Stimulated activated CD8-positive, alpha-beta memory T cell treated with anti-CD3 and anti-CD28 coated beads, Interleukin-12 subunit alpha, Interleukin-12 subunit beta, amount 100 ng/mL, for 24 hours (primary cell): ENCODE measurements around the gene DNALI1.
"Not testable (repeated sequence)": the region's sequence is repeated elsewhere in the genome, so short reads cannot be mapped to it uniquely, and the experiment has no call there.

Source experiments
- DNase-seq: peaks from one replicate; pipeline ENCODE4 v3.0.0-alpha.2; 2020; ENCODE audit errors: extremely low read depth

The DNALI1 gene

GRCh38 chr1:37553927-37554808, 2.6 kb upstream of the DNALI1 start, which contains the start of gene SNIP1:
SNIP1 (minus strand) TSS chr1:37554293; CDS start chr1:37554229, 64 bp downstream.
- peak; percentile 73 for DNase-seq

DNA sequence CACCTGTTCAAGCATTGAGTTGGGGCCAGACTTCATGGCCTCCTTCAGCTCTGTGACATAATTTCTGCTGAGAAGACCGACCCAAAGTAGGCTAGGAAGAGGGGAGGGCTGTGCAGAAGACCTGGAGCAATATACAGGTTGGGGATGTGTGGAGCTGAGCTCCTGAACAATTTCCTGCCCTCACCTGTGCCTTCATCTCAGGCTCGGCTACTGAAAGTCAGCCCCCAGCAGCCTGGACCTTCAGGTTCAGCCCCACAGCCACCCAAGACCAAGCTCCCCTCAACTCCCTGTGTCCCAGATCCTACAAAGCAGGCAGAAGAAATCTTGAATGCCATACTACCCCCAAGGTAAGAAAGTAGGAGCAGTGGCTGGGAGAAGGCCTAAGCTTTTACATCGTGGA, 662 bp downstream of the DNALI1 start:
- no peak for DNase-seq

- DNase-seq, result no peak
These were observed 1.7 kb downstream of the DNALI1 start for GRCh38 chr1:37558411-37558810.

DNA sequence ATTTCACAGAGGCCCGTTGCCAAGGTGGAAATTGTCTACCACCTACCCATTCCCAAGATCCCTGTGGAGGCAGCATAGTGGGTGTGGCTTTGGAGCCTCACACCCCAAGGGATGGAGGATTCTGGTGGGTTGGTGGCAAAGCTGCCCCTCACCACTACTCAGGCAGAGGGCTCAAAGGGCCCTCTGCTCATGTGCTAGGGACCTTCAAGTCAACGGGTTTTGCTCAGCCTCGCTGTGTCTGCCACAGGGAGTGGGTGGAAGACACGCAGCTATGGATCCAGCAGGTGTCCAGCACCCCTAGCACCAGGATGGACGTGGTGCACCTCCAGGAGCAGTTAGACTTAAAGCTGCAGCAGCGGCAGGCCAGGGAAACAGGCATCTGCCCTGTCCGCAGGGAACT, 2.3 kb downstream of the DNALI1 start:
- no peak for DNase-seq

- not testable (repeated sequence) for DNase-seq
These were observed 3.2 kb downstream of the DNALI1 start for GRCh38 chr1:37559957-37560379.

DNA sequence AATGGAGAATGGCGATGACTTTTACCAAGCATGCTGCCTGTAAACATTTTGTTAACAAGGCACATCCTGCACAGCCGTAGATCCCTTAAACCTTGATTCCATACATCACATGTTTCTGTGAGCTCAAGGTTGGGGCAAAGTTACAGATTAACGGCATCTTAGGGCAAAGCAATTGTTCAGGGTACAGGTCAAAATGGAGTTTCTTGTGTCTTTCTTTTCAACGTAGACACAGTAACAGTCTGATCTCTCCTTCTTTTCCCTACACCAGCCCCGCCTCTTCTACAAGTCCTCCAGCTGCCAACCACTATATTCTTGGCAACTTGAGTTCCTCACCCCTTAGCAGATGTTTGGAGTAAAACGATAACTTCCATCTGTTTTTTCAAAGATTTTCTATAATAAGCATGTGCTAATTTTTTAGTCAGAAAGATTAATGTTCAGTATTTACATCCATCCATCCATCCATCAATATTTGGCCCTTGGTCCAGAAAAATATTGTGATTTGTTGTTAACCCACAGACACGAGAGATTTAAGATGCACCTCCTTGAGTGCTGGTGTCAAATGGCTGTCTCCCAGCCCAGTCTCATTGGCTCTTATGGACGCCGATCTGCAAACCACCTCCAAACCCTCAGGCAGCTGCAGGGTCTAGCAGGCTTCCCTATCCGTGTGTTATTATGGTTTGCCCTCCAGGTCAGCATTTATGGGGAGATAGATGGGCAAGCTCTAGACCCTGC, 3.8 kb downstream of the DNALI1 start:
- no peak for DNase-seq

- no peak for DNase-seq
These were observed 4.7 kb downstream of the DNALI1 start for GRCh38 chr1:37561133-37562132.

DNA sequence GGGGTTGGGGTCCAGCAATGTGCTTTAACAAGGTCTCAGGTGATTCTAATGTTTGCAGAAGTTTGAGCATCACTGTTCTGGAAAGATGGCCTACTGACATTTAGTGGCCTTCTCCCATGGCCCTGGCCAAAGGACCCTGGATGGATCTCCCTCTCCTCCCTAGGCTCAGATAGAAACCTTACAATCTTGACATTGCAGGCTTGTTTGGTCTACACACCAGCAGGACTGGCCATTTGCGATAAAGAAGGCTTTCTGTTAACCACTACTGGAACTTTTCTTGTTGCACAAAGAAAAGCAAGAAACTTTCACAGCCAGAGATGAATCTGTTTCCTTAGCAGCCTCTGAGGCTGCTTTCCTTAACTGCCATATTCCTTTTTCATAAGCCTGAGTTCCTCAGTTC, 6.2 kb downstream of the DNALI1 start:
- no peak for DNase-seq

- DNase-seq, result no peak
These were observed 8.2 kb downstream of the DNALI1 start for GRCh38 chr1:37564892-37565291.

- DNase-seq, result no peak
These were observed 10.3 kb downstream of the DNALI1 start for GRCh38 chr1:37567023-37567422.

DNA sequence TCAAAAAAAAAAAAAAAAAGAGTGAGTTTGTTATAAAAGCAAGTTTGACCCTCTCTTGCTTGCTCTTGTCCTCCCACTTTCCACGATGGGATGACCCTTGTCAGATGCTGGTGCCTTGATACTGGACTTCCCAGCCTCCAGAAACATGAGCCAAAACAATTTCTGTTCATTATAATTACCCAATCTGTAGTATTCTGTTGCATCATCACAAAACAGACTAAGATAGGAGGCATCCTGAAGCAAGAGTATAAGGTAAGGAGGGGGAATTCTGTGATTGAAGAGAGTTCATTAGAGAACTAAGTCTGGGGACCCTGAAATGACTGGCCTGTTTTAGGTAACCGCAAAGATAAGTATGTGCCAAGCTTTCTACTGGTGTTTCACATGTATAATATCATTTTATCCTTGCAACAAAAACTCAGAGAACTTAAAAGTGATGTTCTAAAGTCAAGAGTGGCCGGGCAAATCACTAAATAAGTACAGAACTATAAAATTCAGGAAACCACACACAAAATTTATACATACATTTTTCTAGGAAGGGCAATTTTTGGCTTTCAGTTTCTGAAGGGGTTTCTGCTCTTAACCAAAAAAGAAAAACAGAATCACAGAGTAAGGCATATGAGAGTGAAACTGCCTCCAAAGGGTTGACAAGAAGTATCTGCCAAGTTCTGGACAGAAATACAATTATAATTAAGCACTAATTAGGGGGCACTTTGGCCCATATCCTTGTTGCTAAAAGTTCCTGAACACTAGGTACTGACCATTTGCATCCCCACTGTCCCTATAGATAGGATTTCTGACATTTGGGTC, 14.0 kb downstream of the DNALI1 start:
- DNase-seq, result no peak

DNA sequence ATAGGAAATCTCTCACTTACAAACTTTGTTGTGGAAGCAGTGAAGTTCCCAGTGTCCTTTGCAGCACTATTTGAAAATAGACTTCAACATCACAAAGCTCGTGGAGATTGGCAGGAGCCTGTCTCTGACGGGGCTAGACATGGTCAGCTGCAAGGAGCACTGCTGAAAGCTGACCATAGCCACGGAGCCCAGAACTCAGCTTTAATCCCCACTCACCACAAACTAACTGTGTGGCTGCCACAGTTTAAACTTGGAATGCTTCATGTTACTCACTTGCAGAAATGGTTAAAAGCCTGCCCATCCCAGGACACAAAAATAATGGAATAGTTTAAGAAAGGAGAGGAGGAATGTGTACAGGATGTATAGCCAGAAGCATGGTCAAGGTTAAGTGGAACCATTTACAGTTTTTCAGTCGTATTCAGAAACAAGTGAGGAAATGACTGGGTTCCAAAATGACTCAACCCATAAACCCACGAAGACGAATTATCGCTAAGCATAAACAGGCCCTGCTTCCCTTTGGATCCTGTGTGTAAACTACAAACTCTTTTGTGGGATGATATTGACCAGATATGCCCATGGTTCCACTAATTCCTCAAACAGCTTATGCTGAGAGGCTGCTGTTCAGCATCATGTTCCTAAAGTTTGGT, 18.2 kb downstream of the DNALI1 start:
- DNase-seq, result no peak

DNA sequence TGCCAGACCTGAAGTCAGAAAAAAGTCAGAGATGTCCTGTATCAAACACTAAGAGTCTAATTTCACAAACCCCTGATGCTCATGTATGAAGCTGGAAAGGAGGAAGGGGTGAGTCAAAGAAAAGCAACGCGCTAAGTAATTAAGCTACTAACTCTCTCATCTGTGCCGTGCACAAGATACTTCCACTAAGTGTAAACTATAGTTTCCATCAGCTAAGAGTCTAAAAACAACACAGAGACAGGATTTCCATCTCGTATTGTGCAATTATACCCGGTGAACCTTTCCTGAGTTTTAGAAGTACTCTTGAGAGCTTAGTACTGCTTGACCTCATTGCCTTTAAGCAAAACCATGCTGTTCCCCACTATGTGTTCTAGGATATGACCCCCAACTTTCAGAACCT, 19.0 kb downstream of the DNALI1 start:
- no peak for DNase-seq

DNA sequence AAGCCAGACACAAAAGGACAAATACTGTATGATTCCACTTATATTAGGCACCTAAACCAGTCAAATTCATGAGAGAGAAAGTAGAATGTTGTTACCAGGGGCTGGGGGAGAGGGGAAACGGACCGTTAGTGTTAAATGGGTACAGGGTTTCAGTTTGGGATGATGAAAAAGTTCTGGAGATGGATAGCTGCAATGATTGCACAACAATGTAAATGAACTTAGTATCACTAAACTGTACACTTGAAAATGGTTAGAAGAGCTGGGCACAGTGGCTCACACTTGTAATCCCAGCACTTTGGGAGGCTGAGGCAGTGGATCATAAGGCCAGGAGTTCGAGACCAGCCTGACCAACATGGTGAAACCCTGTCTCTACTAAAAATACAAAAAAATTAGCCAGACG, 27.8 kb downstream of the DNALI1 start:
- not testable (repeated sequence) for DNase-seq

DNA sequence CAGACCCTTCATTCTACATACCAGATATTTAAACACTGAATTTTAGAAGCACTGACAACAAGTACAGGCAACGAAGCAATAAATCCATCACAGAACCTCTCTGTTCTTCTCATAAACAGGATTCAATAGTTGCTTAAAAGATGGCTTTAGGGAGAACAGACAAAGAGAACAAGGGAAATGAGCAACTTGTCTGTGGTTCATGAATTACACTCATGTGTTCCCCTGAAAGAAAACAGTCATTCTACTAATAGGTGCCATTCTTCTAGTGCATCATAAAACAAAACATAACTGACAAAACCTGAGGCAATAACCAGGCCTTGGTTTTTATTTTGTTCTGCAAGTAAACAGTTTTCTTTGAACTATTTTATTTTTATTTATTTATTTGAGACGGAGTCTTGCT, 32.2 kb downstream of the DNALI1 start:
- no peak for DNase-seq

DNA sequence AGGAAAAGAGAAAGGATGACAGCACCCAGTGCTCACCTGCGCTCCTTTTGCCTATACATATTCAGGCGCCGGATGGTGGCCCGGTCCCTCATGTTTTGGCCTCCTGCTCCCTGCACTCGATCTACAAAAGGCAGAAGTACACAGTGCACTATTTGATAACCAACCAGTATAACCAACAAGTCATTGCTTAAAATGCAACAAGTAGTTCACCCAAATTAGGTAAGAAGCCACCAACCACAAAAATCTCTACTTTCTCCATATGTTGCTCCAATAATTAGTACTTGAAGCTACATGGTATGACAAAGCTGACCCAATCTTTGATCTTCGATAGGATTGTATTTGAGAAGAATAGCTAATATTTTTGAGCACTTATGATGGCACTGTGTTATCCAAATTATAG, 37.0 kb downstream of the DNALI1 start:
- no peak for DNase-seq

DNA sequence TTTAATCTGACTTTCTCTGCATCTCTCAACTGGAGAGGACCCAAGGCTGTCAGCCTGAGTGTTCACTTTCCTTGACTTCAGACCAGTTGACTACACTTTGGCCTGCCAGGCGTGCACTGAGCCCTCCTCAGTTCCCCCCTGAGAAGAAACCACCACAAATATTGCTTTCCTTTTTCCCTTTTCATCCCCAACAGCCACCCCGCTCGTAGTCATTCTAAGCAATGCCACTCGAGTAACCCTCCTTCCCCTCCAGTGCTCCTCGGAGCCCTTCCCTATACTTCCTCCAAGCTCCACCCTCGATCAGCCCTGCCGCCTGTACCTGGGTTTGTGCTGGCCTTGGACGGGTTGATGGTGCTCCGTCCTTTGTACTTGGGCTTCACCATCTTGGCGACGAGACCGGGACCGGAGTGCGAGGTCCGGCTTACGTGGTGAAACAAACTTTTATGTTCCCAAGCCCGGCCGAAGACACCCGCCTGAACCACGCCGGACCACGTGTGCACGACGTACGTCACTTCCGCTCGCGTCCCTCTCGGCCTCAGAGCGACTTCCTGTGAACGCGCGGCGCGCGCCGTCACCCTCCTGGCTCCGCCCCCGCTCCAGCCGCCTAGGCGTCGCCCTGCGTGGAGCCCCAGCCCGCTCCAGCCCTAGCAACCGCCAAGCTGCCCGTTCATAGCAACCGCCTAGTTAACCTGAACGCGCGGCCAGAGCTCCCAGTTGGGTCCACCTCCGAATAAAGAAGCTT, 38.9 kb downstream of the DNALI1 start, which contains the start of gene GNL2:
GNL2 (minus strand) TSS at position 498 of the 742 bp plus-strand sequence; CDS start at position 383, 115 bp downstream.
- peak; percentile 90 for DNase-seq

DNA sequence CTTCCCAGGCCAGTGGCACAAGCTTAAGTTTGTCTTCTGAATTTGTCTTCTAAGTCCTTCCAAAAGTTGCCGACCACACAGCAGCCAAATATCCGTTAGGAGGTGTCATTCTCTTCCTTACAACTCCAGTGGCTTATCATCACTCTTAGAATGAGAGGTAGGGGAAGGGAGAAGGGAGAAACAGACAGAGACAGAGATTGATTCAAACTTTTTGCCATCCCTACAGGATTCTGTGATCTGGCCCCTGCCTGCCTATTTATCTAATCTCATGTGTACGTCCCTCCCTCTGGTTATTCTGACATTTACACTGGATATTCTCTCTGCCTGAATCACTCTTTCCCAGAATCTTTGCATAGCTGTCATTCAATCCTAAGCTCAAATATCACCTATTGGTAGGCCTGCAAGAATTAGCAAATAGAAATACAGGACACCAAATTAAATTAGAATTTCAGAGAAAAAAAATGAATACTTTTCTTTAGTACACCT, 39.5 kb downstream of the DNALI1 start:
- DNase-seq, result no peak

DNA sequence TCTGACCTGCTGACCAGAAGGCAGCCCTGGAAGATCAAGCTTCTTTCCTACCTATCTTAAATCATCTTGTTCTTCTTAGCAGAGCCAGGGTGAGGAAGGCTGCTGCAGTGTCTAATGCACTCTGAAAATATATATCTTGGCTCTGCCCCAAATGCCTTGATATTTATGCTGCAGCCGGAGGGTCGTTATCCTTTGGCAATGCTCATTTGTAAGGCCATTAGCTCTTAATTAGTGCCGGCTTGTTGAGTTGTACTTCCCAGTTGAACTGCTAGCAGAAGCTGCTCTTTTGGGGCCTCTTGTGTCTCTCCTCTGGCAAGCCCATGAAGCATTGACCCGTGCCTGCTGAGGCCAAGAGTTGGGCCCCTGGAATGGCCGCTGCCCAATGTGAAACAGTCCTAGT, 43.2 kb downstream of the DNALI1 start:
- no peak for DNase-seq
